D721Med (cell line): ENCODE data around the gene MVB12B.

Source experiments
- DNase-seq: peaks from one replicate; pipeline ENCODE4 v3.0.0; 2011; ENCODE audit warnings: low spot score; ENCODE audit not compliant: insufficient read length
- FAIRE-seq: peaks from 2 replicates; lab custom pipeline; 2011; peaks lifted over from hg19 to GRCh38; lab: Jason Lieb, UNC
- CTCF ChIP-seq: IDR thresholded peaks from 2 replicates; pipeline ENCODE4 v1.5.1; 2012; ENCODE audit warnings: mild to moderate bottlenecking, control low read depth; ENCODE audit not compliant: insufficient read depth; ENCODE audit errors: missing control alignments

Gene MVB12B

GRCh38 chr9:126377176-126377509 lies 50.5 kb downstream of the MVB12B start:
- no peak for TF ChIP-seq CTCF
- DNase-seq (no peak), FAIRE-seq (no peak)

GRCh38 chr9:126377536-126377935 lies 50.9 kb downstream of the MVB12B start:
- DNase-seq (no peak), FAIRE-seq (no peak)
- no peak for TF ChIP-seq CTCF

DNA sequence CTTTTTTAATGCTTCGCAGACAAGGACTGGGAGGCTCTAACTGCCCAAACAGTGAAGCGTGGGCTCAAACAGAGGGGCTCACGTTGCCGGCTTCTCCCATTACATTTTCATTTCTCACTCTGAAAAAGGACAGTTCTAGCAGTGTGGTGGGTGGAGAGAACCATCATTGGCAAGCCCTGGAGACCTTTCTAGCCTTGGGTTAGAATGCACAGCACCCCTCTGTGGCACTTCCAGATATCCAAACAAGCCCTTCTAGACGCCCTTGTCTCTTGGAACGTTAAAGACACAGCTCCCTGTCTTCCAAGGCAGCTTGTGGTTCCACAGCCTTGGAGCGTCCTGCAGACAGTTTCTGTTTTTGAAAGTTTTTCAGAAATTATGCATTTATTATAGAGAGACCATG lies 52.1 kb downstream of the MVB12B start:
- no peak for DNase-seq
- FAIRE-seq: no peak
- no peak for TF ChIP-seq CTCF

- no peak for FAIRE-seq
- TF ChIP-seq CTCF: no peak
- no peak for DNase-seq
Measured at GRCh38 chr9:126379661-126380360, 53.2 kb downstream of the MVB12B start.

DNA sequence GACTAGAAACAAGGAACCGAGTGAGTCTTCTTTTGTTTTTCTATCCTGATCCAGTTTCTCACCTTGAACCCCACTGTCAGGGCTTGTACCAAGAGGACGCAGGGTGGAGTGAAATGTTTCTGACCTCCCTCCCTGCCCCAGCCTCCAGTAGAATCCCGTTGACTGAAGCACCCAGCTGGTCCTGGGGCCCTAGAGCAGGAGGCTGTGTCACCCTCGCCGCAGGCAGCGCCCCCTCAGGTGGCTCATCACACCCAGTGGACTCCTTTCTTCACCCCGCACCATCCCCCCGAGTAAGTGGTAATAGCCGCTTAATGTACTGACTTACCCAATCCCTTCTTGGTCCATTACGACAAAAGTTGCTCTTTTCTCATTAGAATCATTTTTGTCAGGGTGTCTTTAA lies 53.8 kb downstream of the MVB12B start:
- DNase-seq (no peak), FAIRE-seq (no peak)

GRCh38 chr9:126381195-126381594 lies 54.6 kb downstream of the MVB12B start:
- no peak for FAIRE-seq
- no peak for DNase-seq
- TF ChIP-seq CTCF: no peak

More for the DNA sequence above, 53.8 kb downstream of the MVB12B start:
- TF ChIP-seq CTCF: no peak

GRCh38 chr9:126383406-126384046 lies 56.9 kb downstream of the MVB12B start:
- DNase-seq (no peak), FAIRE-seq (no peak)
- no peak for TF ChIP-seq CTCF
